ENCODE results near the gene MME. TPM values are rescaled to one million over a fixed set of nuclear protein-coding genes. Genes with fewer than 3 reads are reported as not detected.
A peak's percentile ranks its signal among the peaks of the same experiment; 100 is the strongest.

The MME gene
- total and polyA plus RNA-seq, 5 donors = 0.88 to 3.5 (median 2.5) TPM

- peaks cover 5% of the 10 kb centered on the region for H3K9me3 ChIP-seq (ENCODE audit: control insufficient read depth, low read length)
- no peak for DNase-seq
- H3K4me1 ChIP-seq (ENCODE audit: control insufficient read depth, insufficient read depth, low read length) = no peaks in the 10 kb centered on the region
- no peaks in the 10 kb centered on the region for H3K27me3 ChIP-seq (ENCODE audit: control insufficient read depth, insufficient read depth)
- WGBS = 67% methylated on average over 1 of the region's 1 CpG
- no peak for ATAC-seq
- no peak overlapping the region for H3K27ac ChIP-seq (ENCODE audit: low read length)
- no peak overlapping the region for H3K4me3 ChIP-seq (ENCODE audit: low read length)
- intact Hi-C loops (cut with DNase I) = no loop called here
These were observed 26.4 kb upstream of the MME start for GRCh38 chr3:155053756-155054155.

- 43% methylated on average over 1 of the region's 1 CpG for WGBS
These were observed 15.2 kb upstream of the MME start for GRCh38 chr3:155064920-155065319.

GRCh38 chr3:155065537-155065936 is 14.6 kb upstream of the MME start:
- intact Hi-C loops (cut with DNase I) = no loop called here
- ATAC-seq = no peak
- Histone ChIP-seq H3K27ac (ENCODE audit: low read length) (no peak overlapping the region), H3K27me3 (ENCODE audit: control insufficient read depth, insufficient read depth) (no peaks in the 10 kb centered on the region), H3K4me3 (ENCODE audit: low read length) (no peak overlapping the region), H3K4me1 (ENCODE audit: control insufficient read depth, insufficient read depth, low read length) (no peaks in the 10 kb centered on the region), H3K9me3 (ENCODE audit: control insufficient read depth, low read length) (no peaks in the 10 kb centered on the region)
- no peak for DNase-seq

More at GRCh38 chr3:155064920-155065319, 15.2 kb upstream of the MME start:
- Histone ChIP-seq H3K27ac (ENCODE audit: low read length) (no peak overlapping the region), H3K4me1 (ENCODE audit: control insufficient read depth, insufficient read depth, low read length) (no peaks in the 10 kb centered on the region), H3K4me3 (ENCODE audit: low read length) (no peak overlapping the region), H3K9me3 (ENCODE audit: control insufficient read depth, low read length) (no peaks in the 10 kb centered on the region), H3K27me3 (ENCODE audit: control insufficient read depth, insufficient read depth) (no peaks in the 10 kb centered on the region)
- intact Hi-C loops (cut with DNase I) = no loop called here
- no peak for ATAC-seq
- no peak for DNase-seq

- no peaks in the 10 kb centered on the region for H3K27me3 ChIP-seq (ENCODE audit: control insufficient read depth, insufficient read depth)
- DNase-seq (no peak), ATAC-seq (no peak)
- no peaks in the 10 kb centered on the region for H3K9me3 ChIP-seq (ENCODE audit: control insufficient read depth, low read length)
- H3K27ac ChIP-seq (ENCODE audit: low read length) = no peak overlapping the region
- WGBS = 46% methylated on average over 3 of the region's 3 CpGs
- no peaks in the 10 kb centered on the region for H3K4me1 ChIP-seq (ENCODE audit: control insufficient read depth, insufficient read depth, low read length)
- H3K4me3 ChIP-seq (ENCODE audit: low read length) = no peak overlapping the region
- intact Hi-C loops (cut with DNase I) = no loop called here
These were observed 10.4 kb upstream of the MME start for GRCh38 chr3:155069729-155070128.

- 73% methylated on average over 2 of the region's 2 CpGs for WGBS
- H3K27ac ChIP-seq (ENCODE audit: low read length) = no peak overlapping the region
- ATAC-seq (no peak), DNase-seq (no peak)
- H3K4me1 ChIP-seq (ENCODE audit: control insufficient read depth, insufficient read depth, low read length) = no peaks in the 10 kb centered on the region
- no peak overlapping the region for H3K4me3 ChIP-seq (ENCODE audit: low read length)
- intact Hi-C loops (cut with DNase I) = no loop called here
- no peaks in the 10 kb centered on the region for H3K27me3 ChIP-seq (ENCODE audit: control insufficient read depth, insufficient read depth)
- H3K9me3 ChIP-seq (ENCODE audit: control insufficient read depth, low read length) = no peaks in the 10 kb centered on the region
These were observed 9.8 kb upstream of the MME start for GRCh38 chr3:155070316-155070715.

GRCh38 chr3:155070932-155071387 is 9.2 kb upstream of the MME start:
- 30% methylated on average over 8 of the region's 8 CpGs for WGBS
- H3K4me3 ChIP-seq (ENCODE audit: low read length) = no peak overlapping the region
- H3K4me1 ChIP-seq (ENCODE audit: control insufficient read depth, insufficient read depth, low read length) = no peaks in the 10 kb centered on the region
- H3K27me3 ChIP-seq (ENCODE audit: control insufficient read depth, insufficient read depth) = no peaks in the 10 kb centered on the region
- DNase-seq (peak in 1 of 3 donors; percentile 22), ATAC-seq (peak in 1 of 2 donors; percentile 61)
- H3K9me3 ChIP-seq (ENCODE audit: control insufficient read depth, low read length) = no peaks in the 10 kb centered on the region
- no peak overlapping the region for H3K27ac ChIP-seq (ENCODE audit: low read length)
- intact Hi-C loops (cut with DNase I) = no loop called here

GRCh38 chr3:155075200-155075599 is 4.9 kb upstream of the MME start:
- no peak overlapping the region for H3K4me3 ChIP-seq (ENCODE audit: low read length)
- ATAC-seq (no peak), DNase-seq (no peak)
- H3K27me3 ChIP-seq (ENCODE audit: control insufficient read depth, insufficient read depth) = no peaks in the 10 kb centered on the region
- no peaks in the 10 kb centered on the region for H3K4me1 ChIP-seq (ENCODE audit: control insufficient read depth, insufficient read depth, low read length)
- no peaks in the 10 kb centered on the region for H3K9me3 ChIP-seq (ENCODE audit: control insufficient read depth, low read length)
- intact Hi-C loops (cut with DNase I) = no loop called here
- no peak overlapping the region for H3K27ac ChIP-seq (ENCODE audit: low read length)

GRCh38 chr3:155076888-155077287 is 3.2 kb upstream of the MME start:
- intact Hi-C loops (cut with DNase I) = no loop called here
- 88% methylated on average over 4 of the region's 4 CpGs for WGBS
- no peak overlapping the region for H3K27ac ChIP-seq (ENCODE audit: low read length)
- DNase-seq = no peak
- no peaks in the 10 kb centered on the region for H3K4me1 ChIP-seq (ENCODE audit: control insufficient read depth, insufficient read depth, low read length)
- no peaks in the 10 kb centered on the region for H3K9me3 ChIP-seq (ENCODE audit: control insufficient read depth, low read length)
- no peaks in the 10 kb centered on the region for H3K27me3 ChIP-seq (ENCODE audit: control insufficient read depth, insufficient read depth)
- no peak overlapping the region for H3K4me3 ChIP-seq (ENCODE audit: low read length)
- ATAC-seq = no peak

- WGBS = 5% methylated on average over 18 of the region's 18 CpGs
- ATAC-seq (no peak), DNase-seq (no peak)
- intact Hi-C loops (cut with DNase I) = no loop called here
- Histone ChIP-seq H3K27ac (ENCODE audit: low read length) (no peak overlapping the region), H3K27me3 (ENCODE audit: control insufficient read depth, insufficient read depth) (no peaks in the 10 kb centered on the region), H3K4me1 (ENCODE audit: control insufficient read depth, insufficient read depth, low read length) (no peaks in the 10 kb centered on the region), H3K4me3 (ENCODE audit: low read length) (peak overlapping the region; percentile 6), H3K9me3 (ENCODE audit: control insufficient read depth, low read length) (no peaks in the 10 kb centered on the region)
These were observed 1.2 kb upstream of the MME start for GRCh38 chr3:155078711-155079467.

- intact Hi-C loops (cut with DNase I) = no loop called here
- ATAC-seq = peak; percentile 33 to 34
- Histone ChIP-seq H3K4me3 (ENCODE audit: low read length) (peak overlapping the region; percentile 6), H3K27ac (ENCODE audit: low read length) (no peak overlapping the region), H3K4me1 (ENCODE audit: control insufficient read depth, insufficient read depth, low read length) (no peaks in the 10 kb centered on the region), H3K9me3 (ENCODE audit: control insufficient read depth, low read length) (no peaks in the 10 kb centered on the region), H3K27me3 (ENCODE audit: control insufficient read depth, insufficient read depth) (no peaks in the 10 kb centered on the region)
- no peak for DNase-seq
- 2% methylated on average over 21 of the region's 21 CpGs for WGBS
These were observed 712 bp upstream of the MME start for GRCh38 chr3:155079468-155079745.

- no peaks in the 10 kb centered on the region for H3K9me3 ChIP-seq (ENCODE audit: control insufficient read depth, low read length)
- no peak for DNase-seq
- WGBS = 31% methylated on average over 8 of the region's 8 CpGs
- H3K4me3 ChIP-seq (ENCODE audit: low read length) = peak overlapping the region; percentile 6
- H3K4me1 ChIP-seq (ENCODE audit: control insufficient read depth, insufficient read depth, low read length) = no peaks in the 10 kb centered on the region
- no peak overlapping the region for H3K27ac ChIP-seq (ENCODE audit: low read length)
- H3K27me3 ChIP-seq (ENCODE audit: control insufficient read depth, insufficient read depth) = no peaks in the 10 kb centered on the region
- ATAC-seq = no peak
- intact Hi-C loops (cut with DNase I) = no loop called here
These were observed 573 bp downstream of the MME start for GRCh38 chr3:155080692-155081091.

Data from right cardiac atrium (tissue), 5 donors.